Measurements from ENCODE around the gene RASD1.
A peak's percentile ranks its signal among the peaks of the same experiment; 100 is the strongest.

RASD1 gene

DNA sequence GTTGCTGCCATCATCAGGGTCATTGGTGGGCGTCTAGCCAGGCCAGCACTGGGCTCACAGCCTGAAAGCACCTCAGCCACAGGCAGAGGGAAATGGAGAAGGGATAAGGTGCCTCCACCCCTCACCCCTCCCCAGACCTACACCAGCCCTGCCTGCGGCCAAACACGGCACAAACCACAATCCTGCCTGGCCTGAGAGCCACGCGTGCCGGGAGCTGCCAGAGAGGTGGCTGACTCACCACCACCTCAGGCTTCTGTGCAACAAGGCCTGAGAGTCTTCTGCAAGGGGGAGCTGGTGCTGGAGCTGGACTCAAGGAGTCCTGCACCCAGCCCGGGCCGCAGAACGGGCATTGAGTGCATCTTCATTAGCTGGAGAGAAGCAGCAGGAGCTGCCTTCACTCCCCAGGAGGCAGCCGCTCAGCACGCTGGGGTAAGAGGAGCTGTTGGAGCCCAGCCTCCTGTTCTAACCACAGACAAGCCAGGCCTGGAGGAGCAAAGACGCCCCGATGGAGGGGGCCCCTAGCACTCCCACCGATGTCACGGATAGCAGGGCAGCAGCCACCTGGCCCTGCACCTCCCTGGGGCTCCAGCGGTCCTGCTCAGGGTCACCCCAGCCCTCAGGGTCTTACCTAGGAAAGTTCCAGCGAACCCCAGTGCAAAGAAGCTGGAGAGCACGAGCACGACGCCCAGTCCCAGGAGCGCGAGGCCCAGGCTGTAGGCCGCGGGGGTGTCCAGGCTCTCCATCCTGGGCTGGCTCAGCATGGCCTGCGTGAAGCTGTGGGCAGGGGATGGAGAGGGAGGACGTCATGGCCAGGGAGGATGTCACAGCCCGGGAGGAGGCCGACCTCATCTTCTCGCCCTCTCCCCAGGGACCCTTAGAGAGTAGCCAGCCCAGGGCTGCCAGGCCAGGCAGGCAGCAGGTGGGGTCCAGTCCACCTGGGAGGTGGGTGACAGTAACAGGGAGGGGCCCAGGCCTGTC lies 16.0 kb upstream of the RASD1 start:
- peak; percentile 74 to 89 for DNase-seq (ENCODE audit: low read depth in 1 of 2, low spot score in 1 of 2)
- Histone ChIP-seq H3K27me3 (ENCODE audit: insufficient read depth, poor library complexity, severe bottlenecking) (no peaks in the 10 kb centered on the region), H3K27ac (replicated peaks) (peak overlapping the region; percentile 76), H3K4me3 (replicated peaks; ENCODE audit: insufficient read depth, low read length) (no peak overlapping the region)
- TF ChIP-seq, protein P1, sequence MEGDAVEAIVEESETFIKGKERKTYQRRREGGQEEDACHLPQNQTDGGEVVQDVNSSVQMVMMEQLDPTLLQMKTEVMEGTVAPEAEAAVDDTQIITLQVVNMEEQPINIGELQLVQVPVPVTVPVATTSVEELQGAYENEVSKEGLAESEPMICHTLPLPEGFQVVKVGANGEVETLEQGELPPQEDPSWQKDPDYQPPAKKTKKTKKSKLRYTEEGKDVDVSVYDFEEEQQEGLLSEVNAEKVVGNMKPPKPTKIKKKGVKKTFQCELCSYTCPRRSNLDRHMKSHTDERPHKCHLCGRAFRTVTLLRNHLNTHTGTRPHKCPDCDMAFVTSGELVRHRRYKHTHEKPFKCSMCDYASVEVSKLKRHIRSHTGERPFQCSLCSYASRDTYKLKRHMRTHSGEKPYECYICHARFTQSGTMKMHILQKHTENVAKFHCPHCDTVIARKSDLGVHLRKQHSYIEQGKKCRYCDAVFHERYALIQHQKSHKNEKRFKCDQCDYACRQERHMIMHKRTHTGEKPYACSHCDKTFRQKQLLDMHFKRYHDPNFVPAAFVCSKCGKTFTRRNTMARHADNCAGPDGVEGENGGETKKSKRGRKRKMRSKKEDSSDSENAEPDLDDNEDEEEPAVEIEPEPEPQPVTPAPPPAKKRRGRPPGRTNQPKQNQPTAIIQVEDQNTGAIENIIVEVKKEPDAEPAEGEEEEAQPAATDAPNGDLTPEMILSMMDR (IDR thresholded peaks at IDR 0.05; ENCODE audit: insufficient read depth, low read length): no peak

DNA sequence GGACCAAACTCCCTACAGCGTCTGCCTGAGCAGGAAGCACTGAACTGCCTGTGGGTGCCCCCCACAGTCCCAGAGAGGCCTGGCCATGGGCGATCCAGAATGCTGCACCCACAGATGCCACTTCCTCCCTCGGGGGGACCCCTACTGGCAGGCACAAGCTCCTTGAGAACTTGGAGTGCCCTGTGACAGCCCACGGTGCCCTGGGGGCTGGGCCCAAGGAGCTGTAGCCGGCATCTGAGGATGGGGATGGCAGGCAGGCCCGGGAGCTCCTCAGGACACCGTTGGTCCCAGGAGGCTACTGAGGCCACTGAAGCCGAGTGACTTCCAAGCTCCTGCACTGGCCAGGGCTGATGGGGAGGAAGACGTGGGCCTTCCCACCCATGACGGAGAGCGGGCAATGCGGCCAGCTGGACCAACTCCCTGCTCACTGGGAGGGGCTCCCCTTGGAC lies 15.1 kb upstream of the RASD1 start:
- TF ChIP-seq, protein P1 (IDR thresholded peaks at IDR 0.05; ENCODE audit: insufficient read depth, low read length): no peak
- TF ChIP-seq SPI1 (IDR thresholded peaks at IDR 0.05; ENCODE audit: borderline replicate concordance, low read depth): peak; percentile 50; the same call in 1 of the 2 replicates
- no peaks in the 10 kb centered on the region for H3K27me3 ChIP-seq (ENCODE audit: insufficient read depth, poor library complexity, severe bottlenecking)
- peak overlapping the region; percentile 38 for H3K27ac ChIP-seq (replicated peaks)

DNA sequence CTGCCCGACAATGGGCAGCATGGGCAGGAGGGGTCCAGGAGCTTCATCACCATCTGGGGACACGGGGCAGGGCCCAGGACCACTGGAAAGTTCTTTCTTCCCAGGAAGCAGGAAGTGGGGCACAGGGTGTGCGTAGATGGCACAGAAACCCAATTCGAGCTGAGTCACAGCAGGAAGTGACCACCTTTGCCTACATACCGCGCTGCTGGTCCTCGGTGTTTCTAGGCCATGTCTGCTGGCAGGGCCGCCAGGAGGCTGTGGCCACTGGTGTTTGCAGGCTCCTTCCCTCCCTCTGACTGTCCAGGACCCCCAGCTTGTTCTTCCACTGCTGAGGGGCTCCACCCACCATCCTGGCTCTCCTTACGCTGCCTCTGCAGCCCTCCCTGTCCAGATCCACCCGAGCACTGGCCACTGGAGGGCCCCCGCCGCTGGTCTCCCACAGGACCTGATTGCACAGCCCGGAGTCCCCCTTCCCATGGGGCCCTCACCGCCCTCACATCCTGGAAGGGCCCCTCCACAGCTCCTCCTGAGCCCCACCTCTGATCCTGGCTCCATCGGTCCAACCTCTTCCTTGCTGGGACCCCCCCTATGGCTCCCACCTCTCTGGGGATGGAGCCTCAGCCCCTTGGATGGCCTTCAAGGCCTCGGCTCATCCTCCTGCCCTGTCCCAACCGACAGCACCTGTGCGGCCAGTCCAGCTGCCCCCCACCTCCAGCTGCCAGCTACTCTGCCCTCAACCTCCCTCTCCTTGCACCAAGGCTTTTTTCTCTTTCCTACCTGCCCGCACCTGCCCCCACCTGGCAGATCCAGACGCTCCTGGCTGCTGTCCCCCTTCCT lies 14.5 kb upstream of the RASD1 start:
- TF ChIP-seq, protein P2, sequence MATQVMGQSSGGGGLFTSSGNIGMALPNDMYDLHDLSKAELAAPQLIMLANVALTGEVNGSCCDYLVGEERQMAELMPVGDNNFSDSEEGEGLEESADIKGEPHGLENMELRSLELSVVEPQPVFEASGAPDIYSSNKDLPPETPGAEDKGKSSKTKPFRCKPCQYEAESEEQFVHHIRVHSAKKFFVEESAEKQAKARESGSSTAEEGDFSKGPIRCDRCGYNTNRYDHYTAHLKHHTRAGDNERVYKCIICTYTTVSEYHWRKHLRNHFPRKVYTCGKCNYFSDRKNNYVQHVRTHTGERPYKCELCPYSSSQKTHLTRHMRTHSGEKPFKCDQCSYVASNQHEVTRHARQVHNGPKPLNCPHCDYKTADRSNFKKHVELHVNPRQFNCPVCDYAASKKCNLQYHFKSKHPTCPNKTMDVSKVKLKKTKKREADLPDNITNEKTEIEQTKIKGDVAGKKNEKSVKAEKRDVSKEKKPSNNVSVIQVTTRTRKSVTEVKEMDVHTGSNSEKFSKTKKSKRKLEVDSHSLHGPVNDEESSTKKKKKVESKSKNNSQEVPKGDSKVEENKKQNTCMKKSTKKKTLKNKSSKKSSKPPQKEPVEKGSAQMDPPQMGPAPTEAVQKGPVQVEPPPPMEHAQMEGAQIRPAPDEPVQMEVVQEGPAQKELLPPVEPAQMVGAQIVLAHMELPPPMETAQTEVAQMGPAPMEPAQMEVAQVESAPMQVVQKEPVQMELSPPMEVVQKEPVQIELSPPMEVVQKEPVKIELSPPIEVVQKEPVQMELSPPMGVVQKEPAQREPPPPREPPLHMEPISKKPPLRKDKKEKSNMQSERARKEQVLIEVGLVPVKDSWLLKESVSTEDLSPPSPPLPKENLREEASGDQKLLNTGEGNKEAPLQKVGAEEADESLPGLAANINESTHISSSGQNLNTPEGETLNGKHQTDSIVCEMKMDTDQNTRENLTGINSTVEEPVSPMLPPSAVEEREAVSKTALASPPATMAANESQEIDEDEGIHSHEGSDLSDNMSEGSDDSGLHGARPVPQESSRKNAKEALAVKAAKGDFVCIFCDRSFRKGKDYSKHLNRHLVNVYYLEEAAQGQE (IDR thresholded peaks at IDR 0.05; ENCODE audit: insufficient replicate concordance, low read depth): no peak
- no peak for TF ChIP-seq GABPA (IDR thresholded peaks at IDR 0.05; ENCODE audit: low read depth)
- TF ChIP-seq POLR2AphosphoS5 (IDR thresholded peaks at IDR 0.05; ENCODE audit: low read depth): no peak
- no peak for TF ChIP-seq SPI1 (IDR thresholded peaks at IDR 0.05; ENCODE audit: borderline replicate concordance, low read depth)
- TF ChIP-seq, protein P1 (IDR thresholded peaks at IDR 0.05; ENCODE audit: insufficient read depth, low read length): no peak
- H3K4me3 ChIP-seq (replicated peaks; ENCODE audit: insufficient read depth, low read length): no peak overlapping the region

More for the DNA sequence above, 15.1 kb upstream of the RASD1 start:
- peak in 1 of 2 experiments; percentile 21 for DNase-seq (ENCODE audit: low read depth in 1 of 2, low spot score in 1 of 2)
- H3K4me3 ChIP-seq (replicated peaks; ENCODE audit: insufficient read depth, low read length): no peak overlapping the region

DNA sequence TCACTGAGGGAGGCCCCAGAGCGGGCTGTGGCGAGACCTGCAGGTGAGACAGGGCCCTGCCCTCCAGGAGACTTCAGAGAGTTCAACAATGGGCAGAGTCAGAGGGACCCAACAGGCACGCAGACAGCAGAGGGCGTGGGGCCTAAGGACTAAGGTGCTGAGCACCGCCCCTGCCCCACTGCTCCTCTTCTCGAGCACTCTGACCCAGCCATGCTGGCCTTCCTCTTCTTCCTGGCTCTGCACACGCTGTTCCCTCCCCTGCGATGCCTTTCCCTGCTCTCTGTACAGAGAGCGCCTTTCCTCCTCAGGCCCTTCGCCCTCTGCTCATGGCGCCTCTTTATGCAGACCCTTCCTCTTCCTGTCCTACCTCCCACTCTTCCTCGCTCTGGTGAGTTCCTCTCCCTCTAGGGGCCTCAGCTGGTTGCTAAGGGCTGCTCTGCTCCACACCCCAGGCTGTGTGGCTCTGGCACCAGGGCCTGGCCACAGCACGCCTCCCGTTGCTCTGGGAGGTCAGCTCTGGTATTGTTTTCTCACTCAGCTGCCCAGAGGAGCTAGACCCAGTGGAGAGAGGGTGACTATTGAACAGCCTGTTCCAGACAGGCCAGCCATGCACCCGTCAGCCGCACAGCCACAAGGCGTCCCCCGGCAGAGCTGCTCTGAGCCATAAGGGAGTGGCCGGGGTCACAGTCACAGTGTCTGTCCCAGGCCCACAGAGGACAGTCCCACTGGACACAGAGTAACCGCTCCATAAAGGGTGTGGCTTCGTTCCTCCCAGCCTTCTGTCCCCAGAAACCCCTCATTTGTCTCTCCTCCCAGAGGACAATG lies 13.6 kb upstream of the RASD1 start:
- Histone ChIP-seq H3K4me3 (replicated peaks; ENCODE audit: insufficient read depth, low read length) (no peak overlapping the region), H3K27ac (replicated peaks) (peak overlapping the region; percentile 38; the same call in 1 of the 2 replicates), H3K27me3 (ENCODE audit: insufficient read depth, poor library complexity, severe bottlenecking) (no peaks in the 10 kb centered on the region)
- DNase-seq (ENCODE audit: low read depth in 1 of 2, low spot score in 1 of 2): no peak
- TF ChIP-seq, protein P2 (IDR thresholded peaks at IDR 0.05; ENCODE audit: insufficient replicate concordance, low read depth): no peak
- TF ChIP-seq POLR2AphosphoS5 (IDR thresholded peaks at IDR 0.05; ENCODE audit: low read depth) (no peak), SPI1 (IDR thresholded peaks at IDR 0.05; ENCODE audit: borderline replicate concordance, low read depth) (no peak), GABPA (IDR thresholded peaks at IDR 0.05; ENCODE audit: low read depth) (no peak)
- TF ChIP-seq, protein P1 (IDR thresholded peaks at IDR 0.05; ENCODE audit: insufficient read depth, low read length): no peak

More for the DNA sequence above, 14.5 kb upstream of the RASD1 start:
- Histone ChIP-seq H3K27me3 (ENCODE audit: insufficient read depth, poor library complexity, severe bottlenecking) (no peaks in the 10 kb centered on the region), H3K27ac (replicated peaks) (peak overlapping the region; percentile 38)
- no peak for DNase-seq (ENCODE audit: low read depth in 1 of 2, low spot score in 1 of 2)

Measured in HL-60 (cell line).